H54 (cell line): ENCODE results near the gene DNA2.
"Not testable (repeated sequence)": the region's sequence is repeated elsewhere in the genome, so short reads cannot be mapped to it uniquely, and the experiment has no call there.

Source experiments
- DNase-seq: peaks from one replicate; pipeline ENCODE4 v3.0.0; 2011; ENCODE audit warnings: low spot score, mixed read lengths; ENCODE audit not compliant: insufficient read length
- FAIRE-seq: peaks from 3 replicates; lab custom pipeline; 2011; peaks lifted over from hg19 to GRCh38; lab: Jason Lieb, UNC
- POLR2A ChIP-seq: IDR thresholded peaks from 2 replicates; pipeline ENCODE4 v1.6.1; 2011; ENCODE audit warnings: low read depth, mild to moderate bottlenecking, low read length

The DNA2 gene

GRCh38 chr10:68471586-68472408 lies at the start of gene DNA2:
DNA2 (minus strand) TSS chr10:68471973; CDS start chr10:68471864, 109 bp downstream.
- peak; percentile 35; the same call in 1 of the 2 replicates for TF ChIP-seq POLR2A
- FAIRE-seq, result peak; percentile 11

GRCh38 chr10:68518609-68519008 lies 46.8 kb upstream of the DNA2 start:
- not testable (repeated sequence) for FAIRE-seq, DNase-seq

More at GRCh38 chr10:68471586-68472408, at the start of gene DNA2:
- DNase-seq, result peak; percentile 92

- FAIRE-seq (no peak), DNase-seq (no peak)
- TF ChIP-seq POLR2A, result no peak
Measured at GRCh38 chr10:68517188-68517587, 45.4 kb upstream of the DNA2 start.

- FAIRE-seq (no peak), DNase-seq (no peak)
- TF ChIP-seq POLR2A, result no peak
Measured at GRCh38 chr10:68516766-68517165, 45.0 kb upstream of the DNA2 start.

- FAIRE-seq, DNase-seq: not testable (repeated sequence)
Measured at GRCh38 chr10:68516216-68516615, 44.4 kb upstream of the DNA2 start.

- DNase-seq (no peak), FAIRE-seq (no peak)
- TF ChIP-seq POLR2A, result no peak
Measured at GRCh38 chr10:68508090-68508489, 36.3 kb upstream of the DNA2 start.

GRCh38 chr10:68506411-68506810 lies 34.6 kb upstream of the DNA2 start:
- no peak for FAIRE-seq
- no peak for TF ChIP-seq POLR2A
- DNase-seq, result no peak

- DNase-seq (no peak), FAIRE-seq (no peak)
- no peak for TF ChIP-seq POLR2A
Measured at GRCh38 chr10:68502846-68503245, 31.1 kb upstream of the DNA2 start.

GRCh38 chr10:68501691-68502090 lies 29.9 kb upstream of the DNA2 start:
- FAIRE-seq (no peak), DNase-seq (no peak)
- no peak for TF ChIP-seq POLR2A

GRCh38 chr10:68499544-68499943 lies 27.8 kb upstream of the DNA2 start:
- no peak for TF ChIP-seq POLR2A
- no peak for FAIRE-seq
- DNase-seq, result no peak

GRCh38 chr10:68496072-68496471 lies 24.3 kb upstream of the DNA2 start:
- no peak for FAIRE-seq
- no peak for TF ChIP-seq POLR2A
- no peak for DNase-seq

- DNase-seq, result no peak
- no peak for FAIRE-seq
Measured at GRCh38 chr10:68492118-68492517, 20.3 kb upstream of the DNA2 start.

GRCh38 chr10:68489919-68490318 lies 18.1 kb upstream of the DNA2 start:
- DNase-seq (no peak), FAIRE-seq (no peak)
- TF ChIP-seq POLR2A, result no peak

More at GRCh38 chr10:68492118-68492517, 20.3 kb upstream of the DNA2 start:
- TF ChIP-seq POLR2A, result no peak

GRCh38 chr10:68474021-68474420 lies 2.2 kb upstream of the DNA2 start:
- DNase-seq (no peak), FAIRE-seq (no peak)
- TF ChIP-seq POLR2A, result no peak

- TF ChIP-seq POLR2A, result no peak
- DNase-seq (no peak), FAIRE-seq (peak; percentile 20)
Measured at GRCh38 chr10:68471063-68471585, 649 bp downstream of the DNA2 start.

GRCh38 chr10:68470300-68470699 lies 1.5 kb downstream of the DNA2 start:
- no peak for TF ChIP-seq POLR2A
- FAIRE-seq, result no peak
- no peak for DNase-seq
